ENCODE measurements around the gene ATP13A4.

Gene ATP13A4

GRCh38 chr3:193510154-193510553, 44.5 kb downstream of the ATP13A4 start:
- no peaks in the 10 kb centered on the region for H3K4me1 ChIP-seq (ENCODE audit: control insufficient read depth, insufficient read depth, low read length)

GRCh38 chr3:193509103-193509965, 45.4 kb downstream of the ATP13A4 start:
- H3K4me3 ChIP-seq (ENCODE audit: low read length) = no peak overlapping the region
- no peaks in the 10 kb centered on the region for H3K9me3 ChIP-seq (replicated peaks; ENCODE audit: low read length)
- H3K27me3 ChIP-seq (ENCODE audit: control insufficient read depth, insufficient read depth, low read length) = no peaks in the 10 kb centered on the region
- no peaks in the 10 kb centered on the region for H3K36me3 ChIP-seq (ENCODE audit: insufficient read depth, low read length)
- H3K9ac ChIP-seq (ENCODE audit: low read depth, low read length) = no peak overlapping the region
- no peak overlapping the region for H3K4me2 ChIP-seq (ENCODE audit: low read length)
- H3K4me1 ChIP-seq (ENCODE audit: control insufficient read depth, insufficient read depth, low read length) = no peaks in the 10 kb centered on the region

More at GRCh38 chr3:193510154-193510553, 44.5 kb downstream of the ATP13A4 start:
- no peak overlapping the region for H3K4me3 ChIP-seq (ENCODE audit: low read length)
- H3K36me3 ChIP-seq (ENCODE audit: insufficient read depth, low read length) = no peaks in the 10 kb centered on the region
- no peak overlapping the region for H3K4me2 ChIP-seq (ENCODE audit: low read length)
- H3K27me3 ChIP-seq (ENCODE audit: control insufficient read depth, insufficient read depth, low read length) = no peaks in the 10 kb centered on the region
- no peaks in the 10 kb centered on the region for H3K9me3 ChIP-seq (replicated peaks; ENCODE audit: low read length)
- H3K9ac ChIP-seq (ENCODE audit: low read depth, low read length) = no peak overlapping the region

- Histone ChIP-seq H3K36me3 (ENCODE audit: insufficient read depth, low read length) (no peaks in the 10 kb centered on the region), H3K4me1 (ENCODE audit: control insufficient read depth, insufficient read depth, low read length) (no peaks in the 10 kb centered on the region), H3K4me3 (ENCODE audit: low read length) (no peak overlapping the region), H3K9me3 (replicated peaks; ENCODE audit: low read length) (no peaks in the 10 kb centered on the region), H3K9ac (ENCODE audit: low read depth, low read length) (no peak overlapping the region), H3K27me3 (ENCODE audit: control insufficient read depth, insufficient read depth, low read length) (no peaks in the 10 kb centered on the region), H3K4me2 (ENCODE audit: low read length) (no peak overlapping the region)
Measured at GRCh38 chr3:193508108-193508507, 46.6 kb downstream of the ATP13A4 start.

- no peaks in the 10 kb centered on the region for H3K4me1 ChIP-seq (ENCODE audit: control insufficient read depth, insufficient read depth, low read length)
- H3K4me2 ChIP-seq (ENCODE audit: low read length) = no peak overlapping the region
- no peak overlapping the region for H3K4me3 ChIP-seq (ENCODE audit: low read length)
- H3K9me3 ChIP-seq (replicated peaks; ENCODE audit: low read length) = no peaks in the 10 kb centered on the region
- H3K9ac ChIP-seq (ENCODE audit: low read depth, low read length) = no peak overlapping the region
- H3K36me3 ChIP-seq (ENCODE audit: insufficient read depth, low read length) = no peaks in the 10 kb centered on the region
- no peaks in the 10 kb centered on the region for H3K27me3 ChIP-seq (ENCODE audit: control insufficient read depth, insufficient read depth, low read length)
Measured at GRCh38 chr3:193507566-193507965, 47.1 kb downstream of the ATP13A4 start.

- Histone ChIP-seq H3K4me2 (ENCODE audit: low read length) (no peak overlapping the region), H3K9ac (ENCODE audit: low read depth, low read length) (no peak overlapping the region), H3K9me3 (replicated peaks; ENCODE audit: low read length) (no peaks in the 10 kb centered on the region), H3K27me3 (ENCODE audit: control insufficient read depth, insufficient read depth, low read length) (no peaks in the 10 kb centered on the region), H3K4me3 (ENCODE audit: low read length) (no peak overlapping the region), H3K36me3 (ENCODE audit: insufficient read depth, low read length) (no peaks in the 10 kb centered on the region), H3K4me1 (ENCODE audit: control insufficient read depth, insufficient read depth, low read length) (no peaks in the 10 kb centered on the region)
Measured at GRCh38 chr3:193506921-193507320, 47.8 kb downstream of the ATP13A4 start.

- H3K36me3 ChIP-seq (ENCODE audit: insufficient read depth, low read length) = no peaks in the 10 kb centered on the region
- H3K9me3 ChIP-seq (replicated peaks; ENCODE audit: low read length) = no peaks in the 10 kb centered on the region
- no peak overlapping the region for H3K4me2 ChIP-seq (ENCODE audit: low read length)
- no peak overlapping the region for H3K4me3 ChIP-seq (ENCODE audit: low read length)
- H3K4me1 ChIP-seq (ENCODE audit: control insufficient read depth, insufficient read depth, low read length) = no peaks in the 10 kb centered on the region
- no peaks in the 10 kb centered on the region for H3K27me3 ChIP-seq (ENCODE audit: control insufficient read depth, insufficient read depth, low read length)
- H3K9ac ChIP-seq (ENCODE audit: low read depth, low read length) = no peak overlapping the region
Measured at GRCh38 chr3:193502871-193503270, 51.8 kb downstream of the ATP13A4 start.

GRCh38 chr3:193499801-193500485, 54.8 kb downstream of the ATP13A4 start:
- Histone ChIP-seq H3K4me1 (ENCODE audit: control insufficient read depth, insufficient read depth, low read length) (no peaks in the 10 kb centered on the region), H3K27me3 (ENCODE audit: control insufficient read depth, insufficient read depth, low read length) (no peaks in the 10 kb centered on the region), H3K4me2 (ENCODE audit: low read length) (no peak overlapping the region), H3K4me3 (ENCODE audit: low read length) (no peak overlapping the region), H3K9ac (ENCODE audit: low read depth, low read length) (no peak overlapping the region), H3K36me3 (ENCODE audit: insufficient read depth, low read length) (no peaks in the 10 kb centered on the region), H3K9me3 (replicated peaks; ENCODE audit: low read length) (no peaks in the 10 kb centered on the region)

GRCh38 chr3:193499136-193499770, 55.4 kb downstream of the ATP13A4 start:
- no peak overlapping the region for H3K4me2 ChIP-seq (ENCODE audit: low read length)
- no peak overlapping the region for H3K4me3 ChIP-seq (ENCODE audit: low read length)
- H3K36me3 ChIP-seq (ENCODE audit: insufficient read depth, low read length) = no peaks in the 10 kb centered on the region
- H3K4me1 ChIP-seq (ENCODE audit: control insufficient read depth, insufficient read depth, low read length) = no peaks in the 10 kb centered on the region
- no peaks in the 10 kb centered on the region for H3K27me3 ChIP-seq (ENCODE audit: control insufficient read depth, insufficient read depth, low read length)
- no peaks in the 10 kb centered on the region for H3K9me3 ChIP-seq (replicated peaks; ENCODE audit: low read length)
- H3K9ac ChIP-seq (ENCODE audit: low read depth, low read length) = no peak overlapping the region

GRCh38 chr3:193498215-193498614, 56.5 kb downstream of the ATP13A4 start:
- H3K9ac ChIP-seq (ENCODE audit: low read depth, low read length) = no peak overlapping the region
- no peak overlapping the region for H3K4me3 ChIP-seq (ENCODE audit: low read length)
- no peaks in the 10 kb centered on the region for H3K4me1 ChIP-seq (ENCODE audit: control insufficient read depth, insufficient read depth, low read length)
- H3K9me3 ChIP-seq (replicated peaks; ENCODE audit: low read length) = no peaks in the 10 kb centered on the region
- no peak overlapping the region for H3K4me2 ChIP-seq (ENCODE audit: low read length)
- no peaks in the 10 kb centered on the region for H3K36me3 ChIP-seq (ENCODE audit: insufficient read depth, low read length)
- H3K27me3 ChIP-seq (ENCODE audit: control insufficient read depth, insufficient read depth, low read length) = no peaks in the 10 kb centered on the region

GRCh38 chr3:193496658-193497057, 58.0 kb downstream of the ATP13A4 start:
- Histone ChIP-seq H3K9ac (ENCODE audit: low read depth, low read length) (no peak overlapping the region), H3K4me2 (ENCODE audit: low read length) (no peak overlapping the region), H3K4me1 (ENCODE audit: control insufficient read depth, insufficient read depth, low read length) (no peaks in the 10 kb centered on the region), H3K27me3 (ENCODE audit: control insufficient read depth, insufficient read depth, low read length) (no peaks in the 10 kb centered on the region), H3K9me3 (replicated peaks; ENCODE audit: low read length) (no peaks in the 10 kb centered on the region), H3K36me3 (ENCODE audit: insufficient read depth, low read length) (no peaks in the 10 kb centered on the region), H3K4me3 (ENCODE audit: low read length) (no peak overlapping the region)

GRCh38 chr3:193491026-193491425, 63.7 kb downstream of the ATP13A4 start:
- no peaks in the 10 kb centered on the region for H3K9me3 ChIP-seq (replicated peaks; ENCODE audit: low read length)
- H3K36me3 ChIP-seq (ENCODE audit: insufficient read depth, low read length) = no peaks in the 10 kb centered on the region
- no peaks in the 10 kb centered on the region for H3K27me3 ChIP-seq (ENCODE audit: control insufficient read depth, insufficient read depth, low read length)
- H3K4me3 ChIP-seq (ENCODE audit: low read length) = no peak overlapping the region
- H3K9ac ChIP-seq (ENCODE audit: low read depth, low read length) = no peak overlapping the region
- no peak overlapping the region for H3K4me2 ChIP-seq (ENCODE audit: low read length)
- no peaks in the 10 kb centered on the region for H3K4me1 ChIP-seq (ENCODE audit: control insufficient read depth, insufficient read depth, low read length)

Measured in skeletal muscle satellite cell (primary cell).